H1 (cell line): Measurements from ENCODE around the gene DLEC1.
A peak's percentile ranks its signal among the peaks of the same experiment; 100 is the strongest.

Source experiments
- CEBPB ChIP-seq: IDR thresholded peaks from 2 replicates; pipeline ENCODE4 v1.6.1; 2012; ENCODE audit warnings: low read depth, low read length
- CHD2 ChIP-seq: IDR thresholded peaks from 2 replicates; pipeline ENCODE4 v1.6.1; 2012; ENCODE audit warnings: low read length, improper control_type of control experiment
- POLR2A ChIP-seq, 2 experiments: IDR thresholded peaks; 1 replicate in 1 of 2; 2 replicates in 1 of 2; pipeline ENCODE4 v1.6.1; 2011; ENCODE audit warnings: low read depth in 2 of 2, low read length in 2 of 2, mild to moderate bottlenecking in 2 of 2; ENCODE audit errors: control extremely low read depth in 1 of 2
- RAD21 ChIP-seq, 2 experiments: IDR thresholded peaks in 1 of 2; conservative IDR thresholded peaks in 1 of 2; 2 replicates each; pipeline ENCODE4 v1.6.1; 2011; ENCODE audit warnings: low read depth in 2 of 2, low read length in 2 of 2, improper control_type of control experiment in 1 of 2, inconsistent platforms in 1 of 2, mild to moderate bottlenecking in 1 of 2, moderate library complexity in 1 of 2
- RBBP5 ChIP-seq: IDR thresholded peaks from 2 replicates; pipeline ENCODE4 v1.7.1; 2012; ENCODE audit warnings: low read depth, mild to moderate bottlenecking, inconsistent platforms, low read length, moderate library complexity, borderline replicate concordance
- RFX5 ChIP-seq: IDR thresholded peaks from 2 replicates; pipeline ENCODE4 v1.6.1; 2011; ENCODE audit warnings: low read depth, low read length, improper control_type of control experiment, borderline replicate concordance
- RXRA ChIP-seq: IDR thresholded peaks from 2 replicates; pipeline ENCODE4 v1.6.1; 2011; ENCODE audit warnings: low read depth, mild to moderate bottlenecking, low read length, moderate library complexity; ENCODE audit not compliant: insufficient read depth
- SIX5 ChIP-seq: IDR thresholded peaks from 2 replicates; pipeline ENCODE4 v1.6.1; 2011; ENCODE audit warnings: mild to moderate bottlenecking, low read depth, low read length
- SP1 ChIP-seq: IDR thresholded peaks from 2 replicates; pipeline ENCODE4 v1.6.1; 2011; ENCODE audit warnings: low read depth, low read length
- TAF1 ChIP-seq: IDR thresholded peaks from 2 replicates; pipeline ENCODE4 v1.6.1; 2011; ENCODE audit warnings: mild to moderate bottlenecking, low read depth, low read length
- TF ChIP-seq, protein P1 (sequence below), 3 experiments: IDR thresholded peaks; 1 replicate in 2 of 3; 2 replicates in 1 of 3; pipeline versions ENCODE4 v1.5.1 to v1.6.1; 2011; ENCODE audit warnings: low read length in 3 of 3, mild to moderate bottlenecking in 3 of 3, inconsistent platforms in 2 of 3, low read depth in 1 of 3, moderate library complexity in 1 of 3; ENCODE audit not compliant: insufficient read depth in 1 of 3; ENCODE audit errors: control extremely low read depth in 1 of 3
- TF ChIP-seq, protein P2 (sequence below): IDR thresholded peaks from 2 replicates; pipeline ENCODE4 v1.6.1; 2011; ENCODE audit warnings: low read length, improper control_type of control experiment

DNA sequence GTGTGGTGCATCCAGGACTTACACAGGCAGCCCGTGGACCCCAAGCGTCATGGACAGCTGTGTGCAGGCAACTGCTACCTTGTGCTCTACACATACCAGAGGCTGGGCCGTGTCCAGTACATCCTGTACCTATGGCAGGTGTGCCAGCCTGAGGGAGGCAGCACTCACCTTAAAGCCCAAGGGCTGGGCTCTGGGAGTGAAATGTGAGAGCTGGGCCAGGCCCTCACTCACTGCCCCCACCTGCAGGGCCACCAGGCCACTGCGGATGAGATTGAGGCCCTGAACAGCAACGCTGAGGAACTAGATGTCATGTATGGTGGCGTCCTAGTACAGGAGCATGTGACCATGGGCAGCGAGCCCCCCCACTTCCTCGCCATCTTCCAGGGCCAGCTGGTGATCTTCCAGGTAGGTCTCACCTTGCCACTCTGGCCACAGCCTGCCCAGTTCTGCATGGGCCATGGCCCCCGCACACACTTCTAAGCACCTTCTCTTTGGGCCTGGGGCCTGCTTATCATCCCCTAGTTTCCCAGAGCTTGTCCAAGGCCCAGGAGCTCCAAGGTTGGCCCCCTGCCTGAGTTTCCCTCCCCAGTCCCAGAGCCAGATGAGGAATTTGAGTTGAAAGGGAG lies 37.4 kb upstream of the DLEC1 start:
- no peak for TF ChIP-seq RXRA
- TF ChIP-seq, protein P1, sequence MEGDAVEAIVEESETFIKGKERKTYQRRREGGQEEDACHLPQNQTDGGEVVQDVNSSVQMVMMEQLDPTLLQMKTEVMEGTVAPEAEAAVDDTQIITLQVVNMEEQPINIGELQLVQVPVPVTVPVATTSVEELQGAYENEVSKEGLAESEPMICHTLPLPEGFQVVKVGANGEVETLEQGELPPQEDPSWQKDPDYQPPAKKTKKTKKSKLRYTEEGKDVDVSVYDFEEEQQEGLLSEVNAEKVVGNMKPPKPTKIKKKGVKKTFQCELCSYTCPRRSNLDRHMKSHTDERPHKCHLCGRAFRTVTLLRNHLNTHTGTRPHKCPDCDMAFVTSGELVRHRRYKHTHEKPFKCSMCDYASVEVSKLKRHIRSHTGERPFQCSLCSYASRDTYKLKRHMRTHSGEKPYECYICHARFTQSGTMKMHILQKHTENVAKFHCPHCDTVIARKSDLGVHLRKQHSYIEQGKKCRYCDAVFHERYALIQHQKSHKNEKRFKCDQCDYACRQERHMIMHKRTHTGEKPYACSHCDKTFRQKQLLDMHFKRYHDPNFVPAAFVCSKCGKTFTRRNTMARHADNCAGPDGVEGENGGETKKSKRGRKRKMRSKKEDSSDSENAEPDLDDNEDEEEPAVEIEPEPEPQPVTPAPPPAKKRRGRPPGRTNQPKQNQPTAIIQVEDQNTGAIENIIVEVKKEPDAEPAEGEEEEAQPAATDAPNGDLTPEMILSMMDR (IDR thresholded peaks at IDR 0.05; ENCODE audit: control extremely low read depth in 1 of 3, insufficient read depth in 1 of 3, low read depth in 1 of 3, low read length in 3 of 3) = peak in 2 of 3 experiments; percentile 59 to 73; a peak in 3 of 4 replicates
- TF ChIP-seq SIX5 = no peak
- no peak for TF ChIP-seq SP1
- no peak for TF ChIP-seq POLR2A (IDR thresholded peaks at IDR 0.05; ENCODE audit: control extremely low read depth in 1 of 2, low read depth in 2 of 2, low read length in 2 of 2)
- no peak for TF ChIP-seq RBBP5
- TF ChIP-seq TAF1 = no peak
- TF ChIP-seq, protein P2, sequence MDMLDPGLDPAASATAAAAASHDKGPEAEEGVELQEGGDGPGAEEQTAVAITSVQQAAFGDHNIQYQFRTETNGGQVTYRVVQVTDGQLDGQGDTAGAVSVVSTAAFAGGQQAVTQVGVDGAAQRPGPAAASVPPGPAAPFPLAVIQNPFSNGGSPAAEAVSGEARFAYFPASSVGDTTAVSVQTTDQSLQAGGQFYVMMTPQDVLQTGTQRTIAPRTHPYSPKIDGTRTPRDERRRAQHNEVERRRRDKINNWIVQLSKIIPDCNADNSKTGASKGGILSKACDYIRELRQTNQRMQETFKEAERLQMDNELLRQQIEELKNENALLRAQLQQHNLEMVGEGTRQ = no peak
- TF ChIP-seq CHD2 = no peak
- no peak for TF ChIP-seq RFX5
- no peak for TF ChIP-seq CEBPB
- TF ChIP-seq RAD21 (IDR thresholded peaks at IDR 0.05 in 1 of 2, conservative IDR thresholded peaks at IDR 0.05 in 1 of 2; ENCODE audit: low read depth in 2 of 2, low read length in 2 of 2) = peak; percentile 25 to 36; a peak in 2 of 4 replicates
